ENCODE data around the gene FSTL4. TPM values are rescaled to one million over a fixed set of nuclear protein-coding genes. Genes with fewer than 3 reads are reported as not detected.

The FSTL4 gene
- total RNA-seq, 1 donor from 2014 or later: not detected

DNA sequence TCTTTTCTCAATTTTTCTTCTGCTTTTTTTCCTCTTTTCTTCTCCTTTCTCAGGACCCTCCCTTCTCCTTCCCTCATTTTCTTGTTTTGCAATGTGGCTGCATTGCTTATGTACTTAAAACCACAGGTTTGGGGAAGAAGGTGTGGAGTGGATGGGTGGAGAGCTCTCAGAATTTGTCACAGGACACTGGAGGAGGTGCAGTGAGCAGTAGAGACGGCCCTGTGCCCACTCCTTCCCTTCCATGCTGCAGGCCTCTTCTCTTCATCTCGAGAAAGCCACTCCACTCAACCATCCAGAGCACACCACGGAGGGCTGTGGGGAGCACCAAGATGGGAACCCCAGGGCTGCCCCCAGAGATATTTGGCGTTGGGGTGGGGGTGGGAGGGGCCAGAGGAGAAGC, 92.3 kb downstream of the FSTL4 start:
- no peak for DNase-seq (ENCODE audit: low spot score)

GRCh38 chr5:133519191-133519590, 93.2 kb downstream of the FSTL4 start:
- no peak for DNase-seq (ENCODE audit: low spot score)

DNA sequence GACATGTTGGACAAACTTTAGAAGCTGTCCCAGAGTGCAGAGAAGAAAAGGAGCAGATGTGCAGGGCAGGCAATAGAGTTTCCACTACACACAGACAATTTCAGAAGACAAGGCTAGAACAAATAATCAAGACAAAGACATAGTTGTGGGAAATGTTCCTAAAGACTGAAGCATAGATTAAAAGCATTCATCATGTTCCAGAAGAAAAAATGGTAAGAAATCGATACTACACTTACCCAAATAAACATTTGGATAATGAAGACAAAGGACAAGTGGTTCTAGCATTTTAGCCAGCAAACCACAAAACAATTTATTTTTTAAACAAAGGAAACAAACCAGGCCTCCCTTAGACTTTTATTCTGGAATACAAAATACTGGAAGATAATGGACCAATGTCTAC, 97.9 kb downstream of the FSTL4 start:
- no peak for DNase-seq (ENCODE audit: low spot score)

GRCh38 chr5:133512896-133513295, 99.4 kb downstream of the FSTL4 start:
- DNase-seq (ENCODE audit: low spot score): no peak

- DNase-seq (ENCODE audit: low spot score): no peak
These were observed 100.6 kb downstream of the FSTL4 start for GRCh38 chr5:133511653-133512235.

DNA sequence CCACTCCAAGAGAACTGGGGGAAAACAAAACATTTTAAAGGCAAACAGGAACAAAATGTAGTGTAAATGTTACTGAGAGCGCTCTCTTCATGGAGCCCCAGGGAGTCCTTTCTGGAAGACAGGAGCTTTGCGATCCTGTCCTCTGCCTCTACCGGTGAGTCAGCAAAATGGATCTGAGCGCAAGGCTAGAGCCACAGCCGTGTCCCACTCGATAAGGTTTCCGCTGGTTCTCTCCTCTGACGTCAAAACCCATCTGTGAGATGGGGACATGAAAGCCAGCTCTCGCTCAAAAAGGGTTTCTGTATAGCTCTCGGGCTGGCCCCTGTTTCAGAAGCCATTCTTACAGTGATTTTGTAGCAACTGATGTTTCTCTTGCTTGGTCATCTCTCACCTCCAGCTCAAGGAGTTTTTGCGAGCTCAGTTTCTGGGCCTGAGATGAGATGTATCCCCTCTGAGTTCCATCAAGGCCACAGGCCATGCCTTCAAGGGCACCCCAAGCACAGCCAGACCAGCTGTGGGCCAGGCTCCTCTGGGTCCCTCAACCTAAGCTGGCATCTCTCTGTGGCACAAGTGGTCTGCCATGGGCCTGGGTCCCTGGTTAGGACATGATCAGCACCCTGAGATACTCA, 101.6 kb downstream of the FSTL4 start:
- no peak for DNase-seq (ENCODE audit: low spot score)

DNA sequence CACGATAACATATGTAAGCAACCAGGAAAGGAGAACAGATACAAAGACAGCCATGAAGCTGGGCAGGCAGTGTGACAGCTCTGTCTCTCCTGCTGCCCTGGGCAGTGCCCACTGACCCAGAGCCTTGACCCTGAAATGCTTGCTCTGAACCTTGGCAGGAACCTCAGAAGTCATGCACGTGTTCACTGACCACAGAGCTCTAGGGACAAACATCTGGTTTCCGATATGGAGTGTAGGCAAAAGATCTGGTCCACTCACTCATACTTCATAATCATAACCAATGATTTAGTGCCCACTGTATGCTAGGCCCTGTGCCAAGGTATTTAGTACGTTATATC, 102.6 kb downstream of the FSTL4 start:
- DNase-seq (ENCODE audit: low spot score): no peak

GRCh38 chr5:133508845-133509741, 103.2 kb downstream of the FSTL4 start:
- DNase-seq (ENCODE audit: low spot score): no peak

GRCh38 chr5:133508331-133508730, 104.0 kb downstream of the FSTL4 start:
- no peak for DNase-seq (ENCODE audit: low spot score)

GRCh38 chr5:133506181-133506580, 106.2 kb downstream of the FSTL4 start:
- no peak for DNase-seq (ENCODE audit: low spot score)

DNA sequence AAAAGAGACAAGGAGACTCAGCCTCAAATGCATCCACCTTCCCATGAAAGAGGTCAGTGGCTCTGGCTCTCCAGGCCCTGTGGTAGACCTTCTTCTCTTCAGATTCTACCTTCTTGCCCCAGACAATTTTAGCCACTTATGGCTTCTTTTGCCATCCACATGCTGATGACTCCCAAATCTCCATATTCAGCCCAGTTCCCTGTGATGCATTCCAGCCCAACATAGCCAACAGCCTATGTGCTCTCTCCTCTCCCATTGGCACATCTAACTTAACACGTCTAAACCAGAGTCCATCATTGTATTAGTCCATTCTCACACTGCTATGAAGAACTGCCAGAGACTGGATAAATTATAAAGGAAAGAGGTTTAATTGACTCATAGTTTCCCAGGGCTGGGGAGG, 108.8 kb downstream of the FSTL4 start:
- DNase-seq (ENCODE audit: low spot score): no peak

GRCh38 chr5:133499895-133500294, 112.4 kb downstream of the FSTL4 start:
- DNase-seq (ENCODE audit: low spot score): no peak

GRCh38 chr5:133497608-133498348, 114.6 kb downstream of the FSTL4 start:
- DNase-seq (ENCODE audit: low spot score): no peak

DNA sequence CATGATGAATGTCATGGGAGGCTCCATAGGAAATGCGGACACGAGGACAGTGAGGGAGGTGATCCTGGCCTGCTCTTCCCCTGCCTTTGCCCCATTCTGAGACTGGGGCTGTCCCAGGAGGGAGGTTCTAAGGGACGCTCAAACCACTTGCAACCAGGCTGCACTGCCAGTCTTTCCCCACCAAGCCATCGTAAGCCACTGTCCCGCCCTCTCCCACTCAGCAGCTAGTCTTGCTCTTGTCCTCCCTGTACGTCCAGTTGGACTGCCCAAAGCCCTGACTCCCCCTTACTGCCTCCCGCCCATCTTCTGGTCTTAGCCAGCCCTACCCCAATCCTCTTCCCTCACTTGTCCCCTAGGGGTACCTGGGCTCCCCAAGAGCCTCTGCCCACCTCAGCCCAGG, 115.7 kb downstream of the FSTL4 start:
- no peak for DNase-seq (ENCODE audit: low spot score)

DNA sequence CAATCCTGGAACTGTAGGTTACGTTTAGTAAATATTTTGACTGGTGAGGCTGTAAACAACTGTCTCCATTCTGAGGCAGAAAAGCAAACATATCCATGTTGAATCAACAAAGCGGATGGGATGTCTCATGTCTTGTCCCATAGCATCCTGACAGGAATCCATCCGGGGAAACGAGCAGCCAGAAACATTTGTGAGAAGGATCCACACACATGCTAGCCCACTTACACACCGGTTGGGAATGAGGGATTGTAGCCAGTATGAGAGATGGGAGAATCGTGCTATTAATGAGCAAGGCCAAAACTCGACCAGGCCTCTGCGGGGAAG, 117.5 kb downstream of the FSTL4 start:
- DNase-seq (ENCODE audit: low spot score): no peak

DNA sequence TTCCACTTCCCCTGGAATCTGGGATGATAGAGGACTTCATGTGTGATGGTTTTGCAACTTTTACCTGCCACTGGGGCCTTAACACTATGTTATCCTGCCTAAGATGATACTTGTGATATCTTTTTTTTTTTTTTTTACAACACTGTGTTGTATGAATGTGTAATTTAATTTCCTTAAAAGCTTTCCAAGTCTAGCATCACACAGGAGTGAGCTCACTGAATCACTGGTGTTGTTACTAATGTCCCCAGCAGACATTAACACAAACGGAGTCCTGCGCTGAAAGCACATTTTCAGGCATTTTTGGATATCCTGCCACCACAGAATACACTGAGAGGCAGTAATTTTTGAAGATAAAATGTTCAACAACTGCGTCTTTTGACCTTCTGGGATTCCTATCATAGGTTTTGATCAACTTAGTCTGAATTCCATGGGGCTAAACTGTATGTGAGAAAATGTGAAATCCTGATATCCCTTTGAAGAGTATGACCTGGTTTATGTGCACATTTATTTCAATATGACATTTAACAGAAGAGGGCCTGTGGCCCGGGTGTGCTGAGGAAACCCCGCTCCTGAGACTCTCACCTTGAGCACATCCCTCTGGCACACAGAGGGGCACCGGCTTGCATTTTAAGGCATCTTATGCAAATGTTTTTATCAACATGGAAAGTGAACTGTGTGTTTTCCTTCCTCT, 118.0 kb downstream of the FSTL4 start:
- DNase-seq (ENCODE audit: low spot score): no peak

GRCh38 chr5:133489632-133490031, 122.7 kb downstream of the FSTL4 start:
- DNase-seq (ENCODE audit: low spot score): no peak

DNA sequence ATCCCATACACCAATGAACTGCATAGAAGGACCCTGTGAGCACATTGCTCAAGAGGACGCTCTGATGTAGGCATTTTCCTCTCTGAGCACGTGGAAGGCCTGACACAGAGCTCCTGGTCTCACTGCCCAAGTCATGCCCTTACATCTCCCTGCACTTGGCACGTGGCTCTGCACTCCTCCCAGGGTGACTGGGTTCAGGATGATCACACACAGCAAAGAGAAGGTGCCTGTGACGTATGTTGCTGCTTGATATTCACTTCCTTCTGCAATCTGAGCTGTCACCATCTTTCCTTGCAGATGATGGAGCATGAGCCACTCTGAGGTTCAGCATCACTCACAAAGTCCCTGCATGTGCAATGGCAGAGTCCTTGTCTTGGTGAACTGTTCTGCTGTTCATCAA, 125.2 kb downstream of the FSTL4 start:
- DNase-seq (ENCODE audit: low spot score): no peak

DNA sequence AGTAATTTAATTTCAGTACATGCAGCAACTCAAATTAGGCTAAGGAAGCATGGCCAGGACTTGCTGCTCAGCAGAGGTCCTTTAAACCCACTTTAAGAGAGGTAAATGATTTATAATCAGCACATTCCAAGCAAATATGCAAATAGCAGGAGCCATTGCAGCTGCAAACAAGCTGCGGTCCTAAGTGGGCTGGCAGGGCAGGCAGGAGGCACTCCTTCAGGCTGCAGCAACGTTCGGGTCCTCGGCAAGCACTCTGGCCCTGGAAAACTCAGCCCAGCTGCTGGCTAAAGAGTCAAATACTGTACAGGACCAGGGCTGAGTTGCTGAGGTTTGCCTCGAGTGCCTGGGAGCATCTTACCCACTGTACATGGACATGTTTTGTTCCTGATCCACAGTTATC, 126.9 kb downstream of the FSTL4 start:
- DNase-seq (ENCODE audit: low spot score): no peak

GRCh38 chr5:133483406-133484090, 128.8 kb downstream of the FSTL4 start:
- peak; percentile 45 for DNase-seq (ENCODE audit: low spot score)

DNA sequence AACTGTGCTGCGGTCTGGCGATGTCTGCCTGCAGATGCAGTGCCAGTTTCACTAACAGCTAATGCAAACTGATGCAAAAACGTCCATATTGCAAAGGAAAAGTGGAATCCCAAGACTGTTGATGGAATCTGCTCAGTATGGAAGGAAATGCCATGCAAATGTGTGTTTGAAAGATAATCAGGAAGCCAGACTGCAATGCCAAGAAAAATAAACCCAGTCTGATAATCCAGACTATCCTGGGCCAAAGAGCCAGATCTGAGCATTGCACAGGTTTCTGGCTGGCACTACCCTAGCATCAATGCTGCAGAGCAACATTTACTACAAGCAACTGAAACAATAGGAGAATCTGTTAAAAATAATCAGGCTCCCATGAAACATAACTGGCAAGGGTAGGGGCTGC, 130.3 kb downstream of the FSTL4 start:
- no peak for DNase-seq (ENCODE audit: low spot score)
